Neural cell (in vitro differentiated cells): ENCODE measurements around the gene HDAC10.

Source experiments
- EP300 ChIP-seq: fragments of 450-650 bp; conservative IDR thresholded peaks from 2 replicates; pipeline ENCODE4 v1.6.1; 2014; ENCODE audit warnings: antibody characterized with exemption, mild to moderate bottlenecking, moderate library complexity; ENCODE audit not compliant: poor library complexity, severe bottlenecking
- EZH2 ChIP-seq: fragments of 200-600, 300-800 bp; shearing (Covaris generic), sonication (generic); IDR thresholded peaks from 2 replicates; pipeline ENCODE4 v1.6.1; 2014; ENCODE audit warnings: antibody characterized with exemption, low read length, borderline replicate concordance, mild to moderate bottlenecking; ENCODE audit not compliant: insufficient read depth, poor library complexity, severe bottlenecking
- POLR2AphosphoS5 ChIP-seq: IDR thresholded peaks from 2 replicates; pipeline ENCODE4 v1.6.1; 2012
- TAF1 ChIP-seq: IDR thresholded peaks from 2 replicates; pipeline ENCODE4 v1.6.1; 2012; ENCODE audit warnings: low read depth
- TF ChIP-seq, protein P1 (sequence below): fragments of 450-650 bp; IDR thresholded peaks from 2 replicates; pipeline ENCODE4 v1.5.1; 2014; ENCODE audit warnings: antibody characterized with exemption, mild to moderate bottlenecking, moderate library complexity; ENCODE audit not compliant: poor library complexity, severe bottlenecking

- TF ChIP-seq, protein P1, sequence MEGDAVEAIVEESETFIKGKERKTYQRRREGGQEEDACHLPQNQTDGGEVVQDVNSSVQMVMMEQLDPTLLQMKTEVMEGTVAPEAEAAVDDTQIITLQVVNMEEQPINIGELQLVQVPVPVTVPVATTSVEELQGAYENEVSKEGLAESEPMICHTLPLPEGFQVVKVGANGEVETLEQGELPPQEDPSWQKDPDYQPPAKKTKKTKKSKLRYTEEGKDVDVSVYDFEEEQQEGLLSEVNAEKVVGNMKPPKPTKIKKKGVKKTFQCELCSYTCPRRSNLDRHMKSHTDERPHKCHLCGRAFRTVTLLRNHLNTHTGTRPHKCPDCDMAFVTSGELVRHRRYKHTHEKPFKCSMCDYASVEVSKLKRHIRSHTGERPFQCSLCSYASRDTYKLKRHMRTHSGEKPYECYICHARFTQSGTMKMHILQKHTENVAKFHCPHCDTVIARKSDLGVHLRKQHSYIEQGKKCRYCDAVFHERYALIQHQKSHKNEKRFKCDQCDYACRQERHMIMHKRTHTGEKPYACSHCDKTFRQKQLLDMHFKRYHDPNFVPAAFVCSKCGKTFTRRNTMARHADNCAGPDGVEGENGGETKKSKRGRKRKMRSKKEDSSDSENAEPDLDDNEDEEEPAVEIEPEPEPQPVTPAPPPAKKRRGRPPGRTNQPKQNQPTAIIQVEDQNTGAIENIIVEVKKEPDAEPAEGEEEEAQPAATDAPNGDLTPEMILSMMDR: no peak
- TF ChIP-seq POLR2AphosphoS5 (no peak), TAF1 (no peak), EP300 (no peak), EZH2 (no peak)
Observed at GRCh38 chr22:50299785-50300619, 48.9 kb upstream of the HDAC10 start.
